ENCODE data around the gene TRAPPC10.

DNA sequence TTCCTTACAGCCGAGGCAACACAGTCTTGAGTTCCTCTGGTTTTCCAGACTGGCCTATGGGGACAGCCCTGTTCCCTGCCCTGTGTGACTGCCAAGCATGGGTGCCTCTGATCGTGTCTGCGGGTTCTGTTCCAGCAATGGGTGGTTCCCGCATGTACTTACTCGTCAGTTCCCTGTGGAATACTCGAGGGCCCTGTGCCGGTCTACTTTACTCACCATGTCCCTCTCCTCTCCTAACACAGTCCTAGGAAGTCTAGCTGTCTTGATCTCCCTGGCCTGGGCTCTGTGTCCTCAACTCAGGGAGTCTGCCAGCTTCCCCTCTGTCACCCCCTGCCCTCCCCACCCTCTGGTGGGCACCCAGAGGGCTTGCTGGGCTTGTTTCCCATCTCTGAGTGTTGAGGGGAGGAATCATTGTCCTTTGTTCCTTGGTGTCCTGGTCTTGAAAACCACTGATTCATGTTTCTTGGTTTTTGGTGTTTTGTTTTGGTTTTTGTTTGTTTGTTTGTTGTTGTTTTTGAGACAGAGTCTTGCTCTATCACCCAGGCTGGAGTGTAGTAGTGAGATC, 36.0 kb downstream of the TRAPPC10 start:
- TF ChIP-seq YY1 (IDR thresholded peaks at IDR 0.05; ENCODE audit: low read depth, low read length) (no peak), SRF (IDR thresholded peaks at IDR 0.05; ENCODE audit: low read depth, low read length) (no peak), SP2 (IDR thresholded peaks at IDR 0.05; ENCODE audit: low read length) (no peak)
- TF ChIP-seq, protein P1, sequence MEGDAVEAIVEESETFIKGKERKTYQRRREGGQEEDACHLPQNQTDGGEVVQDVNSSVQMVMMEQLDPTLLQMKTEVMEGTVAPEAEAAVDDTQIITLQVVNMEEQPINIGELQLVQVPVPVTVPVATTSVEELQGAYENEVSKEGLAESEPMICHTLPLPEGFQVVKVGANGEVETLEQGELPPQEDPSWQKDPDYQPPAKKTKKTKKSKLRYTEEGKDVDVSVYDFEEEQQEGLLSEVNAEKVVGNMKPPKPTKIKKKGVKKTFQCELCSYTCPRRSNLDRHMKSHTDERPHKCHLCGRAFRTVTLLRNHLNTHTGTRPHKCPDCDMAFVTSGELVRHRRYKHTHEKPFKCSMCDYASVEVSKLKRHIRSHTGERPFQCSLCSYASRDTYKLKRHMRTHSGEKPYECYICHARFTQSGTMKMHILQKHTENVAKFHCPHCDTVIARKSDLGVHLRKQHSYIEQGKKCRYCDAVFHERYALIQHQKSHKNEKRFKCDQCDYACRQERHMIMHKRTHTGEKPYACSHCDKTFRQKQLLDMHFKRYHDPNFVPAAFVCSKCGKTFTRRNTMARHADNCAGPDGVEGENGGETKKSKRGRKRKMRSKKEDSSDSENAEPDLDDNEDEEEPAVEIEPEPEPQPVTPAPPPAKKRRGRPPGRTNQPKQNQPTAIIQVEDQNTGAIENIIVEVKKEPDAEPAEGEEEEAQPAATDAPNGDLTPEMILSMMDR (IDR thresholded peaks at IDR 0.05; ENCODE audit: control extremely low read depth in 1 of 3, insufficient read depth in 1 of 3, low read depth in 1 of 3, low read length in 3 of 3) = no peak
